Measurements from ENCODE around the gene CDKN1C.

The CDKN1C gene

GRCh38 chr11:2862395-2863275 is 22.9 kb downstream of the CDKN1C start:
- no peak overlapping the region for H3K27ac Mint-ChIP-seq
- no peak for ATAC-seq
- H3K27me3 Mint-ChIP-seq = peaks cover 68% of the 10 kb centered on the region
- no peaks in the 10 kb centered on the region for H3K36me3 Mint-ChIP-seq
- peaks cover 32% of the 10 kb centered on the region for H3K4me1 Mint-ChIP-seq
- no peak overlapping the region for H3K4me3 Mint-ChIP-seq
- no peaks in the 10 kb centered on the region for H3K9me3 Mint-ChIP-seq

GRCh38 chr11:2860636-2861035 is 24.9 kb downstream of the CDKN1C start:
- ATAC-seq = peak; percentile 84
- H3K27me3 Mint-ChIP-seq = peaks cover 50% of the 10 kb centered on the region
- H3K4me1 Mint-ChIP-seq = peaks cover 32% of the 10 kb centered on the region
- H3K4me3 Mint-ChIP-seq = no peak overlapping the region
- H3K36me3 Mint-ChIP-seq = no peaks in the 10 kb centered on the region
- no peaks in the 10 kb centered on the region for H3K9me3 Mint-ChIP-seq
- H3K27ac Mint-ChIP-seq = no peak overlapping the region

GRCh38 chr11:2859699-2860037 is 25.9 kb downstream of the CDKN1C start:
- no peak overlapping the region for H3K27ac Mint-ChIP-seq
- ATAC-seq = no peak
- H3K9me3 Mint-ChIP-seq = no peaks in the 10 kb centered on the region
- H3K4me3 Mint-ChIP-seq = no peak overlapping the region
- peaks cover 32% of the 10 kb centered on the region for H3K4me1 Mint-ChIP-seq
- H3K27me3 Mint-ChIP-seq = peaks cover 43% of the 10 kb centered on the region
- H3K36me3 Mint-ChIP-seq = no peaks in the 10 kb centered on the region

DNA sequence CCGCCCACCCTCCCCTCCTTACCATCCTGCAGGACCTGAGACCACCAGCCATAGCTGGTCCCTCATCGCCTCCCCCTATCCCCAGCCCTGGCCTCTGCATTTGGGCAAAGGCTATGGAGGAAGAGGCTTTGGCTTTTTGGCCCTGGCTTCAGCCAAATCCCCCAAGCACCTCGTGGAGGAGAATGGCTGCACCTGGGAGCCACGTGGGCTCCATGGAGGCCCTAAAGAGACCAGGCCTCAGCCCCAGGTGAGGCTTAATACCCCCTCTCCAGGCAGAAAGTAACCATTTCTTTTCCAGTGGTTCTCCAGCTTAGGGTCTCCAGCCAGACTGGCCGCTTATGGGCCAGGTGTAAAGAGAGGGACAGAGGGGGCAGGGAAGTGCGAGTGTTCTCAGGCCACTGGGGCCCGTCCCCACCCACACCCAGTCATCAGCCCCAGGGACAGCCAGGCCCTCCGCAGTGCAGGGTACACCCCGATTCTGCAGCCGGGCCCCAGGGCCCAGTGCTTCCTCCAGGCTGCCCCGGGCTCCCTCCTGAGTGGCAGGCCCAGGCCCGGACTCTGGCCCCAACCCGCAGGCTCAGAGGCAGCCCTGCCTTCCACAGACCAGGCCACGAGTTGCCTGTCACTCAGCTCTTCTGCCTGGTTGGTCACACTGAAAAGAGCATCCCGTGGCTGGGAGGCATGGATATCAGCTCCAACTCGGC is 26.4 kb downstream of the CDKN1C start:
- Mint-ChIP-seq H3K9me3 (peaks cover 3% of the 10 kb centered on the region), H3K36me3 (no peaks in the 10 kb centered on the region), H3K27ac (peak overlapping the region; percentile 34), H3K4me1 (peaks cover 28% of the 10 kb centered on the region), H3K27me3 (peaks cover 38% of the 10 kb centered on the region), H3K4me3 (no peak overlapping the region)
- no peak for ATAC-seq

- peaks cover 25% of the 10 kb centered on the region for H3K27me3 Mint-ChIP-seq
- no peak overlapping the region for H3K27ac Mint-ChIP-seq
- peaks cover 5% of the 10 kb centered on the region for H3K9me3 Mint-ChIP-seq
- no peaks in the 10 kb centered on the region for H3K36me3 Mint-ChIP-seq
- H3K4me3 Mint-ChIP-seq = no peak overlapping the region
- peaks cover 20% of the 10 kb centered on the region for H3K4me1 Mint-ChIP-seq
- no peak for ATAC-seq
Observed at GRCh38 chr11:2857918-2858317, 27.7 kb downstream of the CDKN1C start.

- Mint-ChIP-seq H3K9me3 (peaks cover 5% of the 10 kb centered on the region), H3K27me3 (peaks cover 24% of the 10 kb centered on the region), H3K4me3 (no peak overlapping the region), H3K4me1 (peaks cover 20% of the 10 kb centered on the region), H3K36me3 (no peaks in the 10 kb centered on the region), H3K27ac (no peak overlapping the region)
- no peak for ATAC-seq
Observed at GRCh38 chr11:2857276-2857675, 28.3 kb downstream of the CDKN1C start.

DNA sequence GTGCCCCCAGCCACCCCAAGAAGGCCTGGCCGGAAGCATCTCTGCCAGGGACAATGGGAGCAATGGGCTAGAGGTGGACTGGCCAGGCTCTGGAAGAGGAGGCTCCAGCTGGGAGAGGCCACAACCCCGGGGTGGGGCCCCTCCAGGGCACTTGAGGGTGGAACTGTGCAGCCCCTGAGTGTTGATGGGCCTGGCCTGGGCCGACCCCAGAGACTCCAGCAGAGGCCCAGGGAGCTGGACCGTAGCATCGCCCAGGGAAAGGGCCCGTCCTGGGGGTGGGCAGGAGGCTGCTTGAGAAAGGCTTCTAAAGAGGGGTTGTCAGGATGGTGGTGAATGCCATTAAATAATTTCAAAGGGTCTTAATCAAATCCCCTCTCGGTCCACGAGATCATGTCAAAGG is 30.4 kb downstream of the CDKN1C start:
- Mint-ChIP-seq H3K9me3 (peaks cover 5% of the 10 kb centered on the region), H3K27me3 (peaks cover 9% of the 10 kb centered on the region), H3K27ac (no peak overlapping the region), H3K4me1 (peaks cover 7% of the 10 kb centered on the region), H3K36me3 (no peaks in the 10 kb centered on the region), H3K4me3 (no peak overlapping the region)
- ATAC-seq = no peak

DNA sequence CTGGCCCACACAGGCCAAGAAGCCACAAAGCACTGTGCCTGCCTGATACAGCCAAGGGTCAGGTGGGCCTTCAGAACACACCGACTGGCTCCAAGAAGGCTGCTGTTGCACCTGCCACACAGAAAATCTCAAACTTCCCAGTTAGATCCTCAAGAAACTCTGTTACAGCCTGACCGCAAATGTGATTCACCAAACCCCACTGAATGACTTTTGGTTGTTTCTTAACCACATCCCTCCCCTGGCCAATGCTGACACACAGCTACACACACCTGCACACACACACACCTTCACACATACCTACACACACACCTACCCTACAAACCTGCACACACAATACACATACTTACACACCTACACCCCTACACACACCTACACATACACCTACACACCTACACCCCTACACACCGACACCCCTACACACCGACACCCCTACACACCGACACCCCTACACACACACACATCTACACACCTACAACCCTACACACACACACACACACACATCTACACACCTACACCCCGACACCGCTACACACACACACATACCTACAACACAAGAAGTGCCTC is 31.5 kb downstream of the CDKN1C start:
- H3K4me1 Mint-ChIP-seq = no peaks in the 10 kb centered on the region

GRCh38 chr11:2853401-2853800 is 32.2 kb downstream of the CDKN1C start:
- Mint-ChIP-seq H3K36me3 (no peaks in the 10 kb centered on the region), H3K4me1 (no peaks in the 10 kb centered on the region), H3K27ac (no peak overlapping the region), H3K9me3 (peaks cover 5% of the 10 kb centered on the region), H3K4me3 (no peak overlapping the region), H3K27me3 (no peaks in the 10 kb centered on the region)
- no peak for ATAC-seq

More for the DNA sequence above, 31.5 kb downstream of the CDKN1C start:
- H3K4me3 Mint-ChIP-seq = no peak overlapping the region
- no peak overlapping the region for H3K27ac Mint-ChIP-seq
- no peak for ATAC-seq
- H3K27me3 Mint-ChIP-seq = no peaks in the 10 kb centered on the region
- H3K9me3 Mint-ChIP-seq = peaks cover 5% of the 10 kb centered on the region
- H3K36me3 Mint-ChIP-seq = no peaks in the 10 kb centered on the region

GRCh38 chr11:2849994-2850770 is 35.4 kb downstream of the CDKN1C start:
- no peaks in the 10 kb centered on the region for H3K27me3 Mint-ChIP-seq
- H3K4me1 Mint-ChIP-seq = no peaks in the 10 kb centered on the region
- no peak overlapping the region for H3K27ac Mint-ChIP-seq
- H3K9me3 Mint-ChIP-seq = peaks cover 5% of the 10 kb centered on the region
- ATAC-seq = no peak
- H3K36me3 Mint-ChIP-seq = peaks cover 6% of the 10 kb centered on the region
- H3K4me3 Mint-ChIP-seq = no peak overlapping the region

- Mint-ChIP-seq H3K27me3 (no peaks in the 10 kb centered on the region), H3K36me3 (peaks cover 6% of the 10 kb centered on the region), H3K4me1 (no peaks in the 10 kb centered on the region), H3K4me3 (no peak overlapping the region), H3K9me3 (no peaks in the 10 kb centered on the region), H3K27ac (no peak overlapping the region)
- no peak for ATAC-seq
Observed at GRCh38 chr11:2848497-2848896, 37.1 kb downstream of the CDKN1C start.

GRCh38 chr11:2847561-2847960 is 38.0 kb downstream of the CDKN1C start:
- peaks cover 6% of the 10 kb centered on the region for H3K36me3 Mint-ChIP-seq
- no peak overlapping the region for H3K27ac Mint-ChIP-seq
- no peak for ATAC-seq
- no peaks in the 10 kb centered on the region for H3K27me3 Mint-ChIP-seq
- no peaks in the 10 kb centered on the region for H3K9me3 Mint-ChIP-seq
- H3K4me3 Mint-ChIP-seq = no peak overlapping the region
- H3K4me1 Mint-ChIP-seq = no peaks in the 10 kb centered on the region

GRCh38 chr11:2846470-2846869 is 39.1 kb downstream of the CDKN1C start:
- H3K9me3 Mint-ChIP-seq = no peaks in the 10 kb centered on the region
- H3K4me1 Mint-ChIP-seq = no peaks in the 10 kb centered on the region
- no peak overlapping the region for H3K27ac Mint-ChIP-seq
- no peak for ATAC-seq
- no peaks in the 10 kb centered on the region for H3K27me3 Mint-ChIP-seq
- peaks cover 6% of the 10 kb centered on the region for H3K36me3 Mint-ChIP-seq
- H3K4me3 Mint-ChIP-seq = no peak overlapping the region

DNA sequence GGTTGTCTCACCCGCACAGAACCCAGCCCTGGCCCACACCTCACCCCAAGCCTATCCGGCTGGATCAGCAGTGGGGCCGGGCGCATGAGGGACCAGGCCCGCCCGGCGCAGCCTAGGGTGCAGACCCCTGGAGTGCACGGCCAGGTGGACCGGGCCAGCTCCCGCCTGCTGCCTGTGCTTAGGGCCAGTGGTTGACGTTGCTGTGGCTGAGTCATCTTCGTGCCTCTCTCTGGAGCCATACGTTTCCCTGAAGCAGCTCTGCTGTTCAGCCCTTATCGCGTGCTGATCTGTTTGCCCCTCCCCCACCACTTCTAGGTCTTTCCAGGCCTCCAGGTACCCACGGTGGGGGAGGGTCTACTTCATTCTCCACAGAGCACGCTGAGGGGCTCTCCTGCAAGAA is 39.5 kb downstream of the CDKN1C start:
- Mint-ChIP-seq H3K36me3 (peaks cover 6% of the 10 kb centered on the region), H3K4me3 (no peak overlapping the region), H3K27me3 (no peaks in the 10 kb centered on the region), H3K9me3 (no peaks in the 10 kb centered on the region), H3K4me1 (no peaks in the 10 kb centered on the region), H3K27ac (no peak overlapping the region)
- ATAC-seq = no peak

DNA sequence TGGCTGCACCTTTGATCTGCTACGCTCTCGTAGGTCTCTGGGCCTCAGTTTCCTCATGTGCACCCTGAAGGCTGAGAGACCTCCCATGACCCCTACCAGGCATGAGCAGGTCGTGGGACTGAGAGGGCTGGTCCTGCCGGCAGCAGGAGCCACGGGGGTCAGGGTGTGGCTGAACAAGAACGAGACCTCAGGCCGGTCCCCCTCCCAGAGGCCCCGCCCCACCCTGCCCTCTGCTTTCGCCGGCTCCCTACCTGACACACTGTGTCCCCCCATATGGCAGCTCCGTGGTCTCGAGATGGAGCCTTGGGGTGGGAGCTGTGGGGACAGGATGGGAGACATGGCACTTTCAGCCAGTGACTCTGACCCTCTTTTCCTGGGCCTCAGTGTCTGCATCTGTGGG is 40.6 kb downstream of the CDKN1C start:
- no peak overlapping the region for H3K4me3 Mint-ChIP-seq
- H3K27ac Mint-ChIP-seq = no peak overlapping the region
- no peaks in the 10 kb centered on the region for H3K9me3 Mint-ChIP-seq
- H3K36me3 Mint-ChIP-seq = peaks cover 6% of the 10 kb centered on the region
- H3K27me3 Mint-ChIP-seq = no peaks in the 10 kb centered on the region
- no peak for ATAC-seq
- H3K4me1 Mint-ChIP-seq = no peaks in the 10 kb centered on the region
